Ovary (tissue), 9 donors: Measurements from ENCODE around the gene ABCB7. TPM values are rescaled to one million over a fixed set of nuclear protein-coding genes. Genes with fewer than 3 reads are reported as not detected.

ENCODE experiments used
- DNase-seq, 5 donors: peaks; one replicate each; pipeline ENCODE4 v3.0.0-alpha.2; 2019 to 2020
- H3K27ac ChIP-seq, 2 donors: fragments of 200-600 bp; one replicate each; pipeline versions ENCODE4 v1.5.1 to v1.8.0; 2019 to 2022
- H3K27me3 ChIP-seq: fragments of 200-600 bp; one replicate; pipeline ENCODE4 v1.8.0; 2022
- H3K36me3 ChIP-seq: fragments of 200-600 bp; sonication (generic); one replicate; pipeline ENCODE4 v1.5.1; 2019
- H3K4me1 ChIP-seq: one replicate; pipeline ENCODE4 v1.8.1; 2013; ENCODE audit warnings: mild to moderate bottlenecking, moderate library complexity; ENCODE audit not compliant: insufficient read depth
- H3K4me3 ChIP-seq: fragments of 200-600 bp; sonication (generic); one replicate; pipeline ENCODE4 v1.5.1; 2017
- H3K9me3 ChIP-seq, 2 donors: fragments of 200-600 bp in 1 of 2; sonication (generic) in 1 of 2; one replicate each; pipeline versions ENCODE4 v1.5.1 to v1.8.1; 2013 to 2019; ENCODE audit warnings: mild to moderate bottlenecking in 1 of 2, moderate library complexity in 1 of 2
- CTCF ChIP-seq, 3 donors: fragments of 450-650 bp in 2 of 3; fragments of 200-600 bp in 1 of 3; IDR thresholded peaks; one replicate each; pipeline versions ENCODE4 v1.5.1 to v1.8.0; 2016 to 2022; ENCODE audit warnings: antibody characterized with exemption in 3 of 3, mild to moderate bottlenecking in 1 of 3
- EP300 ChIP-seq: sonication (generic); formaldehyde crosslinking; IDR thresholded peaks from one replicate; pipeline ENCODE4 v1.6.1; 2017; ENCODE audit warnings: antibody characterized with exemption
- POLR2A ChIP-seq: fragments of 450-650 bp; IDR thresholded peaks from one replicate; pipeline ENCODE4 v1.6.1; 2017; ENCODE audit warnings: antibody characterized with exemption, mild to moderate bottlenecking, moderate library complexity
- WGBS, 3 donors: extraction: QIAGEN DNeasy Blood & Tissue Kit in 1 of 3; methylation state at CpG; one replicate each; pipeline versions ENCODE4 v1.1.5 to v1.1.7; 2013 to 2017; 5-methylcytosine and 5-hydroxymethylcytosine counted together
- intact Hi-C, 4 donors: fragments of 100-400 bp; cut with DNase I; formaldehyde crosslinking; loops; one replicate each; pipeline versions ENCODE4 v1.11.0 to v1.15.1; 2022 to 2023
- polyA plus RNA-seq, 2 donors: library from polyadenylated mRNA; stranded (reverse); fragments of 200-250 nt in 1 of 2; fragments of 350-450 nt in 1 of 2; fragmentation: Illumina TruSeq in 1 of 2; extraction: RNeasy Lipid Tissue Mini Kit (QIAGEN cat#74804) in 1 of 2; gene quantifications; one replicate each; pipeline ENCODE4 v1.2.3, GENCODE V29; 2013 to 2014
- total RNA-seq, 7 donors: library from RNA; depleted of rRNA in 2 of 7; stranded (reverse); fragments of >200 nt in 2 of 7; fragmentation: NEBNext Ultra II Directional in 3 of 7; extraction: Animal tissue kit (Norgen Biotek cat#: 25700) in 3 of 7; gene quantifications; one replicate each; pipeline versions ENCODE4 v1.1.0 to v1.2.4, GENCODE V29; 2016 to 2023
- donor health status: DM: no; HTN: no; CAD: no; lungs with moderate emphysema.
- donor health status: DM: no; HTN: no; CAD: no.
- donor health status: Bipolar disorder and iron deficiency.
- donor health status: DM: yes; HTN: yes; CAD: no.
- donor health status: DM: no; HTN: no; CAD: no.
- donor health status: DM: yes; HTN: yes; CAD: no.

Gene ABCB7
- total and polyA plus RNA-seq, 9 donors, result 14.0 to 53.7 (median 22.4) TPM

- Histone ChIP-seq H3K4me1 (no peaks in the 10 kb centered on the region), H3K27ac (no peak overlapping the region), H3K36me3 (no peaks in the 10 kb centered on the region), H3K9me3 (no peaks in the 10 kb centered on the region), H3K27me3 (no peaks in the 10 kb centered on the region), H3K4me3 (no peak overlapping the region)
- no peak for DNase-seq
- intact Hi-C loops, result no loop called here
- TF ChIP-seq CTCF (IDR thresholded peaks at IDR 0.05), result no peak
- no peak for TF ChIP-seq EP300
- no peak for TF ChIP-seq POLR2A
These were observed 71.3 kb downstream of the ABCB7 start for GRCh38 chrX:75084757-75085156.

- Histone ChIP-seq H3K27ac (no peak overlapping the region), H3K4me3 (no peak overlapping the region), H3K4me1 (no peaks in the 10 kb centered on the region), H3K27me3 (no peaks in the 10 kb centered on the region), H3K36me3 (no peaks in the 10 kb centered on the region), H3K9me3 (no peaks in the 10 kb centered on the region)
- DNase-seq, result no peak
- 65 to 84% (median 76%) methylated on average over 1 of the region's 1 CpG for WGBS, 3 donors
- TF ChIP-seq CTCF (IDR thresholded peaks at IDR 0.05) (no peak), EP300 (no peak), POLR2A (no peak)
- intact Hi-C loops, result no loop called here
These were observed 79.7 kb downstream of the ABCB7 start for GRCh38 chrX:75076429-75076828.

GRCh38 chrX:75074475-75074874 is 81.6 kb downstream of the ABCB7 start:
- TF ChIP-seq CTCF (IDR thresholded peaks at IDR 0.05) (no peak), EP300 (no peak), POLR2A (no peak)
- DNase-seq, result no peak
- 0 to 84% (median 52%) methylated on average over 1 of the region's 1 CpG for WGBS, 3 donors
- intact Hi-C loops, result no loop called here
- Histone ChIP-seq H3K4me1 (no peaks in the 10 kb centered on the region), H3K27me3 (no peaks in the 10 kb centered on the region), H3K4me3 (no peak overlapping the region), H3K36me3 (no peaks in the 10 kb centered on the region), H3K9me3 (no peaks in the 10 kb centered on the region), H3K27ac (no peak overlapping the region)

- 68 to 69% (median 68%) methylated on average over 3 of the region's 3 CpGs for WGBS, 3 donors
These were observed 84.7 kb downstream of the ABCB7 start for GRCh38 chrX:75071334-75071733.

More at GRCh38 chrX:75071334-75071733, 84.7 kb downstream of the ABCB7 start:
- Histone ChIP-seq H3K27ac (no peak overlapping the region), H3K4me3 (no peak overlapping the region), H3K4me1 (no peaks in the 10 kb centered on the region), H3K27me3 (no peaks in the 10 kb centered on the region), H3K36me3 (no peaks in the 10 kb centered on the region), H3K9me3 (no peaks in the 10 kb centered on the region)
- DNase-seq, result no peak
- TF ChIP-seq CTCF (IDR thresholded peaks at IDR 0.05) (no peak), POLR2A (no peak), EP300 (no peak)
- intact Hi-C loops, result no loop called here
